HTERT RPE-1 (cell line): ENCODE measurements around the gene LSMEM2.

Experiments used
- in situ Hi-C: fragments of 300-500 bp; cut with MboI; formaldehyde crosslinking; loops from 4 replicates; pipeline ENCODE4 v1.14.3; 2020; ENCODE audit warnings: low sequenced_read_pairs

The LSMEM2 gene

GRCh38 chr3:50337175-50337861 lies 58.4 kb downstream of the LSMEM2 start:
- in situ Hi-C loops = no loop called here
